DOHH2 (cell line): Measurements from ENCODE around the gene STK11.

Experiments
- EZH2phosphoT487 ChIP-seq: fragments of 200-600 bp; sonication (generic); IDR thresholded peaks from 2 replicates; pipeline ENCODE4 v1.6.1; 2017; ENCODE audit warnings: borderline replicate concordance, mild to moderate bottlenecking, antibody characterized with exemption, low read length, moderate library complexity, mixed read lengths
- TF ChIP-seq, protein P1 (sequence below): fragments of 200-600 bp; sonication (generic); IDR thresholded peaks from one replicate; pipeline ENCODE4 v1.5.1; 2014; ENCODE audit warnings: antibody characterized with exemption, mild to moderate bottlenecking, low read depth, low read length; ENCODE audit not compliant: poor library complexity, severe bottlenecking

DNA sequence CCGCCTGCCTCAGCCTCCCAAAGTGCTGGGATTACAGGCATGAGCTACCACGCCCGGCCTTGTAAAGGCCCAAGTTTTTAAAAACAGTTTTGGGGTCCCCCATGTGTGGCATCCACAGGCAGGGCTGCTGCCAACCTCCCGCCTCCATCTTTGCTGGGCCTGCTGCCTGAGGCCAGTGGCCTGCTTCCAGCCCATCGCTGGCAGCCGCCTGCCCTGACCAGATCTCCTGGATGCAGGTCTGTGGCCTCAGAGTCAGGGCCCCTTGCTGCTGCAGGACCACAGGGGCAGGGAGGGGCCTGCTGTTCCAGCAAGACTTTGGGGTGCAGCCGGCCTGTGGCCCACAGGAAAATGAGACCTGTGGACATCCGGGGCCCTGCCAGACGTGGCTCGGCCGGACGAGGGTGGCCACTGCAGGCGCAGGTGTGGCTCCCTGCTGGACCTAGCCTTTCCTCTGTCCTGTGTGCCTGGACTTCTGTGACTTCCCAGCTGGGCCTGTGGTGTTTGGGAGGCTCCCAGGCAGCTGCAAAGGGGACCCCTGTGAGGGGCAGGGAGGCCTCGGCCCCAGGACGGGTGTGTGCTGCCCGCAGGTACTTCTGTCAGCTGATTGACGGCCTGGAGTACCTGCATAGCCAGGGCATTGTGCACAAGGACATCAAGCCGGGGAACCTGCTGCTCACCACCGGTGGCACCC lies 14.4 kb downstream of the STK11 start:
- TF ChIP-seq, protein P1, sequence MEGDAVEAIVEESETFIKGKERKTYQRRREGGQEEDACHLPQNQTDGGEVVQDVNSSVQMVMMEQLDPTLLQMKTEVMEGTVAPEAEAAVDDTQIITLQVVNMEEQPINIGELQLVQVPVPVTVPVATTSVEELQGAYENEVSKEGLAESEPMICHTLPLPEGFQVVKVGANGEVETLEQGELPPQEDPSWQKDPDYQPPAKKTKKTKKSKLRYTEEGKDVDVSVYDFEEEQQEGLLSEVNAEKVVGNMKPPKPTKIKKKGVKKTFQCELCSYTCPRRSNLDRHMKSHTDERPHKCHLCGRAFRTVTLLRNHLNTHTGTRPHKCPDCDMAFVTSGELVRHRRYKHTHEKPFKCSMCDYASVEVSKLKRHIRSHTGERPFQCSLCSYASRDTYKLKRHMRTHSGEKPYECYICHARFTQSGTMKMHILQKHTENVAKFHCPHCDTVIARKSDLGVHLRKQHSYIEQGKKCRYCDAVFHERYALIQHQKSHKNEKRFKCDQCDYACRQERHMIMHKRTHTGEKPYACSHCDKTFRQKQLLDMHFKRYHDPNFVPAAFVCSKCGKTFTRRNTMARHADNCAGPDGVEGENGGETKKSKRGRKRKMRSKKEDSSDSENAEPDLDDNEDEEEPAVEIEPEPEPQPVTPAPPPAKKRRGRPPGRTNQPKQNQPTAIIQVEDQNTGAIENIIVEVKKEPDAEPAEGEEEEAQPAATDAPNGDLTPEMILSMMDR, result no peak
- no peak for TF ChIP-seq EZH2phosphoT487
